ENCODE results near the gene MAP3K5.
"Not testable (repeated sequence)": the region's sequence is repeated elsewhere in the genome, so short reads cannot be mapped to it uniquely, and the experiment has no call there.

The MAP3K5 gene

DNA sequence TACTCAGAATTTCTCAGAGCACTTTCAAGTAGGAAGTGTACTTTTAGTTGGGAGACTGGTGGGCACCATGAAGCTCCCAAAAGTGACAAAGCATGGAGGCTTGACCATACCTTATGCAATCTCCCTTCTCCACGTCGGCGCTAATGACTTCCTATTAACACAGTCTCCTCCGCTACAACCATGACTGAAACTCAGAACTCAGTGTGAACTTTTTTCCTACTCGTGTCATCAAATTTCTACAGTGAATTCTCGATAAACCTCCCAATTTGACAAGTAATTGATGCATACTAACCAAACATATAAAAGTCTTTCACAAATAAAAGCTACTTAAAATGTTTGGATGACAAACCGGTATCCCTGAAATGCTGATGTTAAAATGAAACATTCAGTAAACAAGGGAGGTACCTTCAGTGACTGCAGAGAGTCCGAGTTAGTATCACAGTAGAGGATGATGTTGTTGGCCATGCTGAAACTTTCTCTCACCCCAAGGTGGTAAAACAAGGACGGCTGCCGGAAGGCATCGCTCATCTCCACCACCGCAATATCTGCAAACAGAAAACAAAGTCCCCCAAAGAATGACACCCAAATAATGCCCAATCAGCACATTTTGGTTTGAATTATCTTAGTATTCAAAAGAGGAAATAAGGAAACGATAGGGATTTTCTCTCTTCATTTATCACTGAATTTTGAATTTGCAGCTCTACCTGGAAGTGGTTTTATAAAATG is 72.1 kb downstream of the MAP3K5 start:
- TF ChIP-seq, protein P1, sequence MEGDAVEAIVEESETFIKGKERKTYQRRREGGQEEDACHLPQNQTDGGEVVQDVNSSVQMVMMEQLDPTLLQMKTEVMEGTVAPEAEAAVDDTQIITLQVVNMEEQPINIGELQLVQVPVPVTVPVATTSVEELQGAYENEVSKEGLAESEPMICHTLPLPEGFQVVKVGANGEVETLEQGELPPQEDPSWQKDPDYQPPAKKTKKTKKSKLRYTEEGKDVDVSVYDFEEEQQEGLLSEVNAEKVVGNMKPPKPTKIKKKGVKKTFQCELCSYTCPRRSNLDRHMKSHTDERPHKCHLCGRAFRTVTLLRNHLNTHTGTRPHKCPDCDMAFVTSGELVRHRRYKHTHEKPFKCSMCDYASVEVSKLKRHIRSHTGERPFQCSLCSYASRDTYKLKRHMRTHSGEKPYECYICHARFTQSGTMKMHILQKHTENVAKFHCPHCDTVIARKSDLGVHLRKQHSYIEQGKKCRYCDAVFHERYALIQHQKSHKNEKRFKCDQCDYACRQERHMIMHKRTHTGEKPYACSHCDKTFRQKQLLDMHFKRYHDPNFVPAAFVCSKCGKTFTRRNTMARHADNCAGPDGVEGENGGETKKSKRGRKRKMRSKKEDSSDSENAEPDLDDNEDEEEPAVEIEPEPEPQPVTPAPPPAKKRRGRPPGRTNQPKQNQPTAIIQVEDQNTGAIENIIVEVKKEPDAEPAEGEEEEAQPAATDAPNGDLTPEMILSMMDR (IDR thresholded peaks at IDR 0.05; ENCODE audit: low read depth, low read length), result no peak
- DNase-seq (ENCODE audit: extremely low read depth, low read depth), result no peak

- TF ChIP-seq, protein P1 (IDR thresholded peaks at IDR 0.05; ENCODE audit: low read depth, low read length), result no peak
- no peak for DNase-seq (ENCODE audit: extremely low read depth, low read depth)
Observed at GRCh38 chr6:136719280-136720044, 72.8 kb downstream of the MAP3K5 start.

DNA sequence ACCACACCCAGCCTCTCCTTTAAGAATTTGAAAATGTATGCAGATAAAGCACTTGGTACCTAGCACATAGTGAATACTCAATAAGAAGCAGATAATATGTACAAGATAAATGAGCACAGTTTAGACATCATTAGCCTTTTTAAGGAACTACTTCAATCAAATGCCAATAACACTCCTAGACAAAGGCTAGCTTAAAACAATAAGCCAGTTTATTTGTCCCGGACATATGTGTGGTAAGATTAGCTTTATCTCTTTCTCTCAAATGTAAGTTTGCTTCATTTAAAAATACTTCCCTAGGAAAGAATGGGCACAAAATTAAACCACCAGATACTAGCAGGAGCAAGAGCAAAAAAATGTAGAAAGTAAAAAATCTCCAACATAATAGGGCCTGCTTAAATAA is 73.8 kb downstream of the MAP3K5 start:
- no peak for DNase-seq (ENCODE audit: extremely low read depth, low read depth)
- TF ChIP-seq, protein P1 (IDR thresholded peaks at IDR 0.05; ENCODE audit: low read depth, low read length), result no peak

DNA sequence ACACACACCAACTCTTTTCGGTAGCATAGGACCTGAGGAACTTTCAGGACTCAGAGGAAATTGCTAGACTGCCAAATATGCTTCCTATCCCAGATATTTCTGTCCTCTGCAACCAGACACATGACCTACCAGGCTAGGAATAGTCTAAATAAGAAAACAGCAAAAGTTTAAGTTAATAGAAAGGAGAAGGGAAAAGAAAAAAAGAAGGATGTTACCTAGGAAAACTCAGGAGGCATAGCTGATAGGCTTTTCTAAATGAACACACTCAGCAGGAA is 74.6 kb downstream of the MAP3K5 start:
- TF ChIP-seq, protein P1 (IDR thresholded peaks at IDR 0.05; ENCODE audit: low read depth, low read length), result no peak
- DNase-seq (ENCODE audit: extremely low read depth, low read depth), result no peak

- no peak for DNase-seq (ENCODE audit: extremely low read depth, low read depth)
Observed at GRCh38 chr6:136716917-136717715, 75.2 kb downstream of the MAP3K5 start.

GRCh38 chr6:136712642-136713041 is 79.6 kb downstream of the MAP3K5 start:
- not testable (repeated sequence) for DNase-seq (ENCODE audit: extremely low read depth, low read depth)

More at GRCh38 chr6:136716917-136717715, 75.2 kb downstream of the MAP3K5 start:
- TF ChIP-seq, protein P1 (IDR thresholded peaks at IDR 0.05; ENCODE audit: low read depth, low read length), result no peak

DNA sequence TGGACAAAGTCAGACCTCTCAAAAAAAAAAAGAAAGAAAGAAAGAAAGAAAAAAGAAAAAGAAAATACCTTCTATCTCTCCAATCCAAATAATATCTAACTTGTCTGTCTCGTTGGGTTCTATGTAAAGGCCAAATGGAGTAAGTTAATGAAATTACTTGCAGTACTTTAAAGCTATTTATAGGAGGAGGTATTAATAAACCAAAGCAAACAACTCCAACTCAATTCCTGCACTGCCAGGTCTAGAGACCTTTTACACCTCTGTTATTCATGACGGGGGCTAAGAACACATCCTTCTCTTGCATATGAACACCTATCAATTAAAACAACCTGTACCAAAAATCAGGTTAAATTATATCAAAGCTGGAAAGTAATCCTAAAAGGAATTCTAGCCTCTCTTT is 80.6 kb downstream of the MAP3K5 start:
- TF ChIP-seq, protein P1 (IDR thresholded peaks at IDR 0.05; ENCODE audit: low read depth, low read length), result no peak
- no peak for DNase-seq (ENCODE audit: extremely low read depth, low read depth)
